Tibial nerve (tissue), 4 donors: ENCODE measurements around the gene PPTC7.

Source experiments
- EP300 ChIP-seq, 2 donors: sonication (generic); formaldehyde crosslinking; IDR thresholded peaks; one replicate each; pipeline ENCODE4 v1.6.1; 2017; ENCODE audit warnings: antibody characterized with exemption in 2 of 2, mild to moderate bottlenecking in 1 of 2
- POLR2A ChIP-seq, 2 donors: fragments of 450-650 bp; IDR thresholded peaks; one replicate each; pipeline ENCODE4 v1.6.1; 2017; ENCODE audit warnings: antibody characterized with exemption in 2 of 2, mild to moderate bottlenecking in 2 of 2, moderate library complexity in 2 of 2
- TF ChIP-seq, protein P1 (sequence below), 5 experiments: fragments of 200-600 bp in 3 of 5; fragments of 450-650 bp in 2 of 5; sonication (generic) in 3 of 5; IDR thresholded peaks; one replicate each; pipeline ENCODE4 v1.5.1; 2016 to 2019; ENCODE audit warnings: antibody characterized with exemption in 5 of 5, mild to moderate bottlenecking in 3 of 5, moderate library complexity in 2 of 5

DNA sequence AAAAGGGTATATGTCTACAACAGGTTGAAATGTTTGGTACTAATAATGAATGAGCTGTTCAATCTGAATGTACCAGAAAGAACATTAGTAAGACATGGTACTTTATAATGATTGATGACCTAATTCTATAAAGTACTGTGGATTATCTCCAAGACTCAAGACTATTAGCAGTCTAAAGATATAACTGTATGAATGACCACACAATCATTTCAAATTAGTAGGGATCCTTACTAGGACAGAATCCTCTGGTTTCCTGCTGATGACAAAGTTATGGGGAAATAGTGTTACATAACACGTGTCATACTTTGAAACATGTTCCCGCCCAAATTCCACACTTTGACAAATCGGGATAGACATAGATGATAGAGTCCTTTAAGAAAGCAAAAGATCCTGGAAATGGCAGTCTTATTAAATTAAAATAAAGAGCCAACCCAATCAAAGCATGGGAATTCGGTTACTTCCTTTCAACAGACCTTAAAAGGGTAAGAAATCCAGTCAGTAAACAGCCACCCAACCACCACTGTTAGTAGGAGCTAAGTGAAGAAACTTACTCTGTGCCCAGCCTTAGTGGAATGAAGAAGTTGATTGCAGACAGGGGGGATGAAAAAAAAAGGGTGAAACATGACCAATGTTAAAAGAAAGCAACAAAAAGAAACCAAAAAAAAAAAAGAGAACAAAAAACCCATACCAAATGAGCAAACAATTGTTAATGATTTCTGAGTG lies 84.0 kb downstream of the PPTC7 start:
- TF ChIP-seq, protein P1, sequence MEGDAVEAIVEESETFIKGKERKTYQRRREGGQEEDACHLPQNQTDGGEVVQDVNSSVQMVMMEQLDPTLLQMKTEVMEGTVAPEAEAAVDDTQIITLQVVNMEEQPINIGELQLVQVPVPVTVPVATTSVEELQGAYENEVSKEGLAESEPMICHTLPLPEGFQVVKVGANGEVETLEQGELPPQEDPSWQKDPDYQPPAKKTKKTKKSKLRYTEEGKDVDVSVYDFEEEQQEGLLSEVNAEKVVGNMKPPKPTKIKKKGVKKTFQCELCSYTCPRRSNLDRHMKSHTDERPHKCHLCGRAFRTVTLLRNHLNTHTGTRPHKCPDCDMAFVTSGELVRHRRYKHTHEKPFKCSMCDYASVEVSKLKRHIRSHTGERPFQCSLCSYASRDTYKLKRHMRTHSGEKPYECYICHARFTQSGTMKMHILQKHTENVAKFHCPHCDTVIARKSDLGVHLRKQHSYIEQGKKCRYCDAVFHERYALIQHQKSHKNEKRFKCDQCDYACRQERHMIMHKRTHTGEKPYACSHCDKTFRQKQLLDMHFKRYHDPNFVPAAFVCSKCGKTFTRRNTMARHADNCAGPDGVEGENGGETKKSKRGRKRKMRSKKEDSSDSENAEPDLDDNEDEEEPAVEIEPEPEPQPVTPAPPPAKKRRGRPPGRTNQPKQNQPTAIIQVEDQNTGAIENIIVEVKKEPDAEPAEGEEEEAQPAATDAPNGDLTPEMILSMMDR (IDR thresholded peaks at IDR 0.05), result no peak
- TF ChIP-seq EP300 (IDR thresholded peaks at IDR 0.05), result no peak
- no peak for TF ChIP-seq POLR2A (IDR thresholded peaks at IDR 0.05)
